ENCODE results near the gene POMT1.

DNA sequence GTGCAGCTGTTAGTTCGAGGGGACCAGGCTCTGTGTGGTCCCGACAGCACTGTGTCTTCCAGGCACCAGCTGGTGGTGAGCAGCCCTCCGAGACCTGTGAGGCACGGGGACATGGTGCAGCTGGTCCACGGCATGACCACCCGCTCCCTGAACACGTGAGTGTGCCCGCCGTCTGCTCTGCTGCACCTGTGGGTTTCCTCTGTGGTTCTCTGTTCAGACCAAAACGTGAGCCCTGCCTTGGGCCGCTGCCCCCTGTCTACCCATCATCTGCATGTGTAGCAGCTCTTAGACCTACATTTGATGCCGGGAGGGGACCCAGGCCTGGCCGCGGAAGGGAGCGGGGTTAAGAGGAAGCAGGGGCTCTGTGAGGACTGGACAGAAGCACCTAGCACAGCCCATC is 10.5 kb downstream of the POMT1 start:
- TF ChIP-seq, protein P1, sequence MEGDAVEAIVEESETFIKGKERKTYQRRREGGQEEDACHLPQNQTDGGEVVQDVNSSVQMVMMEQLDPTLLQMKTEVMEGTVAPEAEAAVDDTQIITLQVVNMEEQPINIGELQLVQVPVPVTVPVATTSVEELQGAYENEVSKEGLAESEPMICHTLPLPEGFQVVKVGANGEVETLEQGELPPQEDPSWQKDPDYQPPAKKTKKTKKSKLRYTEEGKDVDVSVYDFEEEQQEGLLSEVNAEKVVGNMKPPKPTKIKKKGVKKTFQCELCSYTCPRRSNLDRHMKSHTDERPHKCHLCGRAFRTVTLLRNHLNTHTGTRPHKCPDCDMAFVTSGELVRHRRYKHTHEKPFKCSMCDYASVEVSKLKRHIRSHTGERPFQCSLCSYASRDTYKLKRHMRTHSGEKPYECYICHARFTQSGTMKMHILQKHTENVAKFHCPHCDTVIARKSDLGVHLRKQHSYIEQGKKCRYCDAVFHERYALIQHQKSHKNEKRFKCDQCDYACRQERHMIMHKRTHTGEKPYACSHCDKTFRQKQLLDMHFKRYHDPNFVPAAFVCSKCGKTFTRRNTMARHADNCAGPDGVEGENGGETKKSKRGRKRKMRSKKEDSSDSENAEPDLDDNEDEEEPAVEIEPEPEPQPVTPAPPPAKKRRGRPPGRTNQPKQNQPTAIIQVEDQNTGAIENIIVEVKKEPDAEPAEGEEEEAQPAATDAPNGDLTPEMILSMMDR (IDR thresholded peaks at IDR 0.05): no peak
- no peak for TF ChIP-seq POLR2A (IDR thresholded peaks at IDR 0.05)

All from suprapubic skin (tissue), 3 donors.